NCI-H2081 treated with DMSO at 0.1 percent for 48 hours (cell line): ENCODE data around the gene TYW3.

Source experiments
- DNase-seq: peaks from one replicate; lab custom pipeline; 2025; lab: John Stamatoyannopoulos, UW

TYW3 gene

GRCh38 chr1:74791491-74791890 lies 58.5 kb downstream of the TYW3 start:
- DNase-seq: no peak

GRCh38 chr1:74799119-74799657 lies 66.2 kb downstream of the TYW3 start:
- DNase-seq: no peak

- no peak for DNase-seq
These were observed 78.7 kb downstream of the TYW3 start for GRCh38 chr1:74811436-74812179.

- no peak for DNase-seq
These were observed 79.2 kb downstream of the TYW3 start for GRCh38 chr1:74812180-74812541.
